GM21515 (cell line): ENCODE data around the gene MTHFD2.
"Not testable (repeated sequence)": the region's sequence is repeated elsewhere in the genome, so short reads cannot be mapped to it uniquely, and the experiment has no call there.

ENCODE experiments used
- ATAC-seq: cut with Tn5 transposase; IDR thresholded peaks from one replicate; pipeline ENCODE4 v1.9.1; 2021; ENCODE audit not compliant: unreplicated experiment

MTHFD2 gene

GRCh38 chr2:74197049-74197448 is 1.4 kb upstream of the MTHFD2 start:
- ATAC-seq: no peak

- ATAC-seq: no peak
These were observed 373 bp upstream of the MTHFD2 start for GRCh38 chr2:74198023-74198460.

- ATAC-seq: no peak
These were observed 873 bp downstream of the MTHFD2 start for GRCh38 chr2:74199275-74199701.

- no peak for ATAC-seq
These were observed 1.5 kb downstream of the MTHFD2 start for GRCh38 chr2:74199871-74200305.

- no peak for ATAC-seq
These were observed 2.8 kb downstream of the MTHFD2 start for GRCh38 chr2:74201196-74201595.

GRCh38 chr2:74201596-74201995 is 3.2 kb downstream of the MTHFD2 start:
- ATAC-seq: no peak

- no peak for ATAC-seq
These were observed 6.0 kb downstream of the MTHFD2 start for GRCh38 chr2:74204436-74204835.

- ATAC-seq: no peak
These were observed 6.7 kb downstream of the MTHFD2 start for GRCh38 chr2:74205113-74205512.

- ATAC-seq: no peak
These were observed 7.2 kb downstream of the MTHFD2 start for GRCh38 chr2:74205596-74205995.

- peak; percentile 66 for ATAC-seq
These were observed 7.8 kb downstream of the MTHFD2 start for GRCh38 chr2:74206180-74206688.

GRCh38 chr2:74212702-74213410 is 14.4 kb downstream of the MTHFD2 start:
- no peak for ATAC-seq

- not testable (repeated sequence) for ATAC-seq
These were observed 17.4 kb downstream of the MTHFD2 start for GRCh38 chr2:74215771-74216170.

- ATAC-seq: no peak
These were observed 18.2 kb downstream of the MTHFD2 start for GRCh38 chr2:74216642-74217041.

- no peak for ATAC-seq
These were observed 21.6 kb downstream of the MTHFD2 start for GRCh38 chr2:74219846-74220486.

GRCh38 chr2:74221091-74221490 is 22.7 kb downstream of the MTHFD2 start:
- ATAC-seq: no peak

GRCh38 chr2:74221604-74222299 is 23.3 kb downstream of the MTHFD2 start:
- ATAC-seq: no peak

GRCh38 chr2:74222300-74222650 is 23.9 kb downstream of the MTHFD2 start:
- no peak for ATAC-seq

GRCh38 chr2:74223941-74224770 is 25.7 kb downstream of the MTHFD2 start:
- ATAC-seq: no peak

GRCh38 chr2:74225698-74226459 is 27.5 kb downstream of the MTHFD2 start:
- ATAC-seq: no peak

GRCh38 chr2:74226648-74227213 is 28.3 kb downstream of the MTHFD2 start:
- no peak for ATAC-seq
